ENCODE measurements around the gene SELENOH.
A peak's percentile ranks its signal among the peaks of the same experiment; 100 is the strongest.
"Not testable (repeated sequence)": the region's sequence is repeated elsewhere in the genome, so short reads cannot be mapped to it uniquely, and the experiment has no call there.

Gene SELENOH

GRCh38 chr11:57741132-57742086 lies at the start of gene SELENOH:
Gene SELENOH, plus strand, starts transcription at chr11:57741491. Its CDS starts 105 bp downstream, at chr11:57741596.
- DNase-seq (ENCODE audit: low read depth in 1 of 2, low spot score in 1 of 2) = peak; percentile 92 to 95

GRCh38 chr11:57698843-57699365 lies 42.4 kb upstream of the SELENOH start:
- DNase-seq (ENCODE audit: low read depth in 1 of 2, low spot score in 1 of 2) = no peak

GRCh38 chr11:57699813-57700212 lies 41.5 kb upstream of the SELENOH start:
- DNase-seq (ENCODE audit: low read depth in 1 of 2, low spot score in 1 of 2) = no peak

GRCh38 chr11:57700425-57700824 lies 40.9 kb upstream of the SELENOH start:
- DNase-seq (ENCODE audit: low read depth in 1 of 2, low spot score in 1 of 2) = no peak

GRCh38 chr11:57703341-57703740 lies 38.0 kb upstream of the SELENOH start:
- no peak for DNase-seq (ENCODE audit: low read depth in 1 of 2, low spot score in 1 of 2)

- no peak for DNase-seq (ENCODE audit: low read depth in 1 of 2, low spot score in 1 of 2)
These were observed 36.4 kb upstream of the SELENOH start for GRCh38 chr11:57704932-57705331.

GRCh38 chr11:57705432-57705831 lies 35.9 kb upstream of the SELENOH start:
- not testable (repeated sequence) for DNase-seq (ENCODE audit: low read depth in 1 of 2, low spot score in 1 of 2)

- DNase-seq (ENCODE audit: low read depth in 1 of 2, low spot score in 1 of 2) = no peak
These were observed 31.4 kb upstream of the SELENOH start for GRCh38 chr11:57709802-57710367.

GRCh38 chr11:57711414-57712255 lies 29.7 kb upstream of the SELENOH start, which contains the start of gene MED19:
Gene MED19, minus strand, starts transcription at chr11:57712215. Its CDS starts 36 bp downstream, at chr11:57712179.
- DNase-seq (ENCODE audit: low read depth in 1 of 2, low spot score in 1 of 2) = peak; percentile 58 to 62

- DNase-seq (ENCODE audit: low read depth in 1 of 2, low spot score in 1 of 2) = peak; percentile 70 to 90
These were observed 28.8 kb upstream of the SELENOH start, which contains the start of gene TMX2 for GRCh38 chr11:57712256-57713150. Gene TMX2, plus strand, starts transcription at chr11:57712593. Its CDS starts 26 bp downstream, at chr11:57712619.

- no peak for DNase-seq (ENCODE audit: low read depth in 1 of 2, low spot score in 1 of 2)
These were observed 27.5 kb upstream of the SELENOH start for GRCh38 chr11:57713835-57714234.

- DNase-seq (ENCODE audit: low read depth in 1 of 2, low spot score in 1 of 2) = not testable (repeated sequence)
These were observed 24.6 kb upstream of the SELENOH start for GRCh38 chr11:57716726-57717125.

- DNase-seq (ENCODE audit: low read depth in 1 of 2, low spot score in 1 of 2) = no peak
These were observed 14.1 kb upstream of the SELENOH start for GRCh38 chr11:57727185-57727584.

- no peak for DNase-seq (ENCODE audit: low read depth in 1 of 2, low spot score in 1 of 2)
These were observed 12.5 kb upstream of the SELENOH start for GRCh38 chr11:57728829-57729228.

- DNase-seq (ENCODE audit: low read depth in 1 of 2, low spot score in 1 of 2) = no peak
These were observed 11.8 kb upstream of the SELENOH start for GRCh38 chr11:57729479-57729878.

GRCh38 chr11:57732661-57733060 lies 8.6 kb upstream of the SELENOH start:
- no peak for DNase-seq (ENCODE audit: low read depth in 1 of 2, low spot score in 1 of 2)

GRCh38 chr11:57735619-57736298 lies 5.5 kb upstream of the SELENOH start:
- DNase-seq (ENCODE audit: low read depth in 1 of 2, low spot score in 1 of 2) = no peak

GRCh38 chr11:57742087-57742452 lies 779 bp downstream of the SELENOH start:
- no peak for DNase-seq (ENCODE audit: low read depth in 1 of 2, low spot score in 1 of 2)

GRCh38 chr11:57744357-57744756 lies 3.1 kb downstream of the SELENOH start:
- DNase-seq (ENCODE audit: low read depth in 1 of 2, low spot score in 1 of 2) = no peak
